ENCODE data around the gene EIF3K. TPM values are rescaled to one million over a fixed set of nuclear protein-coding genes. Genes with fewer than 3 reads are reported as not detected.

EIF3K gene
- polyA plus RNA-seq, 1 donor (not counting 4 experiments of a cell fraction or from before 2014, with no cell fraction given) = 240 TPM

GRCh38 chr19:38616265-38616664, 2.7 kb upstream of the EIF3K start:
- Histone ChIP-seq H2AFZ (ENCODE audit: control insufficient read depth, low read length) (no peak overlapping the region), H3K9me3 (ENCODE audit: control insufficient read depth, low read depth, low read length) (no peaks in the 10 kb centered on the region), H3K4me2 (ENCODE audit: control insufficient read depth, extremely low read depth, insufficient read depth, low read depth, low read length) (no peak overlapping the region), H3K9ac (ENCODE audit: control insufficient read depth, extremely low read depth, insufficient read depth, low read length) (no peak overlapping the region), H3K79me2 (ENCODE audit: control insufficient read depth, insufficient read depth, low read length) (peaks cover 19% of the 10 kb centered on the region), H3K27ac (ENCODE audit: control insufficient read depth, insufficient read depth, low read length) (no peak overlapping the region), H3K36me3 (ENCODE audit: control insufficient read depth in 2 of 2, extremely low read depth in 1 of 2, insufficient read depth in 2 of 2, low read length in 2 of 2) (peaks cover 2 to 11% of the 10 kb centered on the region in 2 experiments), H3K4me1 (ENCODE audit: control insufficient read depth, extremely low read depth, insufficient read depth, low read length) (peaks cover 13% of the 10 kb centered on the region), H3K27me3 (ENCODE audit: control insufficient read depth, extremely low read depth, insufficient read depth, low read length) (no peaks in the 10 kb centered on the region), H3K9me1 (ENCODE audit: control insufficient read depth, extremely low read depth, insufficient read depth, low read length) (no peaks in the 10 kb centered on the region), H4K20me1 (ENCODE audit: control insufficient read depth, extremely low read depth, insufficient read depth, low read length) (no peaks in the 10 kb centered on the region), H3K4me3 (ENCODE audit: control insufficient read depth in 2 of 3, extremely low read depth in 1 of 3, insufficient read depth in 2 of 3, low read depth in 1 of 3, low read length in 3 of 3) (no peak overlapping the region)
- no peak for DNase-seq (ENCODE audit: low read depth, low spot score)
- TF ChIP-seq CTCF (optimal IDR thresholded peaks at IDR 0.05 in 1 of 3, IDR thresholded peaks at IDR 0.05 in 1 of 3, conservative IDR thresholded peaks at IDR 0.05 in 1 of 3; ENCODE audit: extremely low read depth in 1 of 3, insufficient read depth in 2 of 3, low read length in 3 of 3) = no peak
- no peak for TF ChIP-seq EZH2 (IDR thresholded peaks at IDR 0.05; ENCODE audit: low read length)
- FAIRE-seq = no peak
- dilution Hi-C loops (cut with MboI; ENCODE audit: extremely low pct_ligation_motif_present, low sequenced_read_pairs) = no loop called here

DNA sequence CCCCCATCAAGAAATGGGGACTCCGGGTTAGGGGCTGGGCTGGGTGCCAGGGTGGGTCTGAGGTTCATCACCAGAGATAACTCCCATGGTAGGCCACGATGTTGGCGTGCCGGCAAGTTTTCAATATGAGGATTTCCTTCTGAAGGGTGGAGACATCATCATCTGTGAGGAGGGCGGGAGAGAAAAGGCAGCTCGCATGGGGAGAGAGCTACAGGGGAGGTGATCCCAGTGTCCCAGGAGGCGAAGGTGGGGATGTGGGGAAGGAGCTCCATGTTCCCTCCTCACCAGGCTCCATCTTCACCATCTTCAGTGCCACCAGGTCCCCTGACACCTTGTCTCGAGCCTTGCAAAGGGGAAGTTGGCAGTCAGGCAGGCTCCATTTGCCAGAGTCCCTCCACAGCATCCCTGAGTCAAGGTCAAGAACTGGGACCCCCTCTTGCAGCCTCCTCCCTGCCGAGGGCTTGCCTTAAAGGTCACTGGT, 1.7 kb upstream of the EIF3K start:
- H3K27ac ChIP-seq (ENCODE audit: control insufficient read depth, insufficient read depth, low read length) = no peak overlapping the region
- peaks cover 8 to 15% of the 10 kb centered on the region in 2 experiments for H3K36me3 ChIP-seq (ENCODE audit: control insufficient read depth in 2 of 2, extremely low read depth in 1 of 2, insufficient read depth in 2 of 2, low read length in 2 of 2)
- H4K20me1 ChIP-seq (ENCODE audit: control insufficient read depth, extremely low read depth, insufficient read depth, low read length) = no peaks in the 10 kb centered on the region
- H3K27me3 ChIP-seq (ENCODE audit: control insufficient read depth, extremely low read depth, insufficient read depth, low read length) = no peaks in the 10 kb centered on the region
- H3K9me1 ChIP-seq (ENCODE audit: control insufficient read depth, extremely low read depth, insufficient read depth, low read length) = no peaks in the 10 kb centered on the region
- H2AFZ ChIP-seq (ENCODE audit: control insufficient read depth, low read length) = no peak overlapping the region
- TF ChIP-seq EZH2 (IDR thresholded peaks at IDR 0.05; ENCODE audit: low read length) (no peak), CTCF (optimal IDR thresholded peaks at IDR 0.05 in 1 of 3, IDR thresholded peaks at IDR 0.05 in 1 of 3, conservative IDR thresholded peaks at IDR 0.05 in 1 of 3; ENCODE audit: extremely low read depth in 1 of 3, insufficient read depth in 2 of 3, low read length in 3 of 3) (no peak)
- peaks cover 24% of the 10 kb centered on the region for H3K79me2 ChIP-seq (ENCODE audit: control insufficient read depth, insufficient read depth, low read length)
- peaks cover 13% of the 10 kb centered on the region for H3K4me1 ChIP-seq (ENCODE audit: control insufficient read depth, extremely low read depth, insufficient read depth, low read length)
- no peak overlapping the region for H3K9ac ChIP-seq (ENCODE audit: control insufficient read depth, extremely low read depth, insufficient read depth, low read length)
- no peak for DNase-seq (ENCODE audit: low read depth, low spot score)
- dilution Hi-C loops (cut with MboI; ENCODE audit: extremely low pct_ligation_motif_present, low sequenced_read_pairs) = no loop called here
- no peak for FAIRE-seq
- no peak overlapping the region for H3K4me2 ChIP-seq (ENCODE audit: control insufficient read depth, extremely low read depth, insufficient read depth, low read depth, low read length)
- no peaks in the 10 kb centered on the region for H3K9me3 ChIP-seq (ENCODE audit: control insufficient read depth, low read depth, low read length)
- no peak overlapping the region for H3K4me3 ChIP-seq (ENCODE audit: control insufficient read depth in 2 of 3, extremely low read depth in 1 of 3, insufficient read depth in 2 of 3, low read depth in 1 of 3, low read length in 3 of 3)
